ENCODE data around the gene TMEM272. TPM values are rescaled to one million over a fixed set of nuclear protein-coding genes. Genes with fewer than 3 reads are reported as not detected.

The TMEM272 gene
- total and polyA plus RNA-seq, 2 of the 4 experiments (the other 2 are of a cell fraction) = not detected

- Histone ChIP-seq H2AK9ac (replicated peaks; ENCODE audit: low read depth, low read length, poor library complexity) (no peak overlapping the region), H3K18ac (ENCODE audit: low read depth, low read length) (no peak overlapping the region), H3K23ac (ENCODE audit: low read depth, low read length) (no peak overlapping the region), H3K27me3 (ENCODE audit: control insufficient read depth, insufficient read depth, low read length) (peaks cover 35% of the 10 kb centered on the region), H3K4me3 (ENCODE audit: insufficient read depth, low read depth, low read length) (no peak overlapping the region), H2AK5ac (ENCODE audit: low read depth, low read length) (no peak overlapping the region), H3K4ac (ENCODE audit: low read depth, low read length) (no peak overlapping the region), H3K14ac (replicated peaks; ENCODE audit: low read depth, low read length) (no peak overlapping the region), H4K8ac (ENCODE audit: low read depth in 2 of 2, low read length in 2 of 2) (no peak overlapping the region), H3K9me3 (ENCODE audit: control insufficient read depth, insufficient read depth, low read length) (no peaks in the 10 kb centered on the region; the same call in 1 of the 2 replicates), H3K79me1 (ENCODE audit: low read depth in 1 of 2, low read length in 2 of 2) (no peaks in the 10 kb centered on the region), H4K5ac (ENCODE audit: low read depth, low read length) (no peak overlapping the region), H2BK120ac (ENCODE audit: low read depth, low read length) (no peak overlapping the region), H2AFZ (replicated peaks; ENCODE audit: low read length, poor library complexity) (no peak overlapping the region), H2BK15ac (ENCODE audit: low read depth, low read length) (no peak overlapping the region), H4K20me1 (ENCODE audit: insufficient read depth, low read length) (no peaks in the 10 kb centered on the region), H3K4me2 (ENCODE audit: low read depth, low read length) (no peak overlapping the region), H3K9me1 (ENCODE audit: insufficient read depth, low read length) (no peaks in the 10 kb centered on the region), H3K27ac (ENCODE audit: insufficient read depth, low read length) (no peak overlapping the region), H3K36me3 (ENCODE audit: control insufficient read depth, insufficient read depth, low read length) (no peaks in the 10 kb centered on the region), H2BK5ac (ENCODE audit: low read depth, low read length, poor library complexity, severe bottlenecking) (no peak overlapping the region), H4K91ac (ENCODE audit: insufficient read depth, low read depth, low read length) (no peak overlapping the region), H3K4me1 (ENCODE audit: control insufficient read depth, insufficient read depth, low read length) (no peaks in the 10 kb centered on the region), H3K9ac (ENCODE audit: low read depth, low read length) (no peak overlapping the region), H2BK20ac (ENCODE audit: low read depth, low read length) (no peak overlapping the region), H3K56ac (ENCODE audit: extremely low read depth, insufficient read depth, low read length) (no peak overlapping the region)
- ChIA-PET POLR2A (ENCODE audit: unreplicated experiment) (no interaction called here), CTCF (no interaction called here)
- dilution Hi-C loops (cut with HindIII; ENCODE audit: low sequenced_read_pairs, unreplicated experiment) = no loop called here
- in situ Hi-C loops (cut with MboI; ENCODE audit: low sequenced_read_pairs) = no loop called here
- ATAC-seq (ENCODE audit: low read depth) = no peak
- no peak for TF ChIP-seq POLR2A (IDR thresholded peaks at IDR 0.05; ENCODE audit: low read depth, low read length)
- no peak for TF ChIP-seq CHD1 (IDR thresholded peaks at IDR 0.05; ENCODE audit: low read depth, low read length)
- TF ChIP-seq FOS (IDR thresholded peaks at IDR 0.05; ENCODE audit: low read depth, low read length) = no peak
- no peak for TF ChIP-seq RFX5 (IDR thresholded peaks at IDR 0.05; ENCODE audit: low read depth, low read length)
- TF ChIP-seq RCOR1 (IDR thresholded peaks at IDR 0.05; ENCODE audit: insufficient replicate concordance, low read length) = no peak
- no peak for TF ChIP-seq USF2 (IDR thresholded peaks at IDR 0.05; ENCODE audit: low read depth, low read length)
- no peak for TF ChIP-seq CTCF (conservative IDR thresholded peaks at IDR 0.05; ENCODE audit: low read depth, low read length)
- intact Hi-C loops (cut with micrococcal nuclease) = no loop called here
- no TSS peak for BruUV-seq (replicated peaks)
- no CpG with 5 or more reads among the region's 11 CpGs for WGBS, 2 experiments (ENCODE audit: extremely low coverage in 2 of 2, insufficient read length in 1 of 2)
- no peak for DNase-seq
These were observed 29.7 kb upstream of the TMEM272 start for GRCh38 chr13:51874651-51875050.
